Osteocyte (in vitro differentiated cells): Measurements from ENCODE around the gene SWT1. TPM values are rescaled to one million over a fixed set of nuclear protein-coding genes. Genes with fewer than 3 reads are reported as not detected.

Source experiments
- DNase-seq: peaks from one replicate; pipeline ENCODE4 v3.0.0; 2021; ENCODE audit warnings: mixed read lengths; ENCODE audit not compliant: unreplicated experiment; ENCODE audit errors: extremely low spot score
- H3K27ac Mint-ChIP-seq: one replicate; pipeline ENCODE4 v1.8.0; 2021; ENCODE audit warnings: mild to moderate bottlenecking, mixed read lengths; ENCODE audit not compliant: unreplicated experiment
- H3K27me3 Mint-ChIP-seq: one replicate; pipeline ENCODE4 v1.8.0; 2021; ENCODE audit warnings: mixed read lengths; ENCODE audit not compliant: unreplicated experiment
- H3K36me3 Mint-ChIP-seq: one replicate; pipeline ENCODE4 v1.8.0; 2021; ENCODE audit warnings: mixed read lengths; ENCODE audit not compliant: unreplicated experiment
- H3K4me1 Mint-ChIP-seq: one replicate; pipeline ENCODE4 v1.8.0; 2021; ENCODE audit warnings: mixed read lengths; ENCODE audit not compliant: unreplicated experiment
- H3K4me3 Mint-ChIP-seq: one replicate; pipeline ENCODE4 v1.8.0; 2021; ENCODE audit warnings: mild to moderate bottlenecking, moderate library complexity, mixed read lengths; ENCODE audit not compliant: unreplicated experiment
- H3K9me3 Mint-ChIP-seq: one replicate; pipeline ENCODE4 v1.8.0; 2021; ENCODE audit warnings: mixed read lengths; ENCODE audit not compliant: unreplicated experiment
- CTCF ChIP-seq: fragments of 200-600 bp; sonication (generic); IDR thresholded peaks from 2 replicates; pipeline ENCODE4 v1.5.0; 2021; ENCODE audit warnings: antibody characterized with exemption, mild to moderate bottlenecking, moderate library complexity
- total RNA-seq: library from RNA; stranded (reverse); gene quantifications from 2 replicates; pipeline ENCODE4 v1.2.1, GENCODE V29; 2021

SWT1 gene
- total RNA-seq, 1 donor from 2014 or later: 7.6 TPM

GRCh38 chr1:185312361-185313138 is 155.6 kb downstream of the SWT1 start:
- no peak for TF ChIP-seq CTCF
- no peaks in the 10 kb centered on the region for H3K27me3 Mint-ChIP-seq
- H3K4me1 Mint-ChIP-seq: peaks cover 54% of the 10 kb centered on the region
- peak overlapping the region; percentile 95 for H3K4me3 Mint-ChIP-seq
- H3K9me3 Mint-ChIP-seq: no peaks in the 10 kb centered on the region
- peaks cover 15% of the 10 kb centered on the region for H3K36me3 Mint-ChIP-seq
- DNase-seq: no peak
- H3K27ac Mint-ChIP-seq: peak overlapping the region; percentile 97

- Mint-ChIP-seq H3K36me3 (peaks cover 5% of the 10 kb centered on the region), H3K27ac (peak overlapping the region; percentile 97), H3K4me1 (peaks cover 62% of the 10 kb centered on the region), H3K27me3 (no peaks in the 10 kb centered on the region), H3K4me3 (peak overlapping the region; percentile 95), H3K9me3 (no peaks in the 10 kb centered on the region)
- no peak for TF ChIP-seq CTCF
- no peak for DNase-seq
These were observed 157.4 kb downstream of the SWT1 start for GRCh38 chr1:185314411-185314810.

- H3K27ac Mint-ChIP-seq: peak overlapping the region; percentile 97
- H3K36me3 Mint-ChIP-seq: peaks cover 2% of the 10 kb centered on the region
- DNase-seq: no peak
- TF ChIP-seq CTCF: no peak
- no peaks in the 10 kb centered on the region for H3K27me3 Mint-ChIP-seq
- H3K4me1 Mint-ChIP-seq: peaks cover 61% of the 10 kb centered on the region
- peak overlapping the region; percentile 95 for H3K4me3 Mint-ChIP-seq
- no peaks in the 10 kb centered on the region for H3K9me3 Mint-ChIP-seq
These were observed 158.6 kb downstream of the SWT1 start for GRCh38 chr1:185315445-185316071.

GRCh38 chr1:185316163-185317033 is 159.4 kb downstream of the SWT1 start:
- DNase-seq: peak; percentile 96
- Mint-ChIP-seq H3K27me3 (no peaks in the 10 kb centered on the region), H3K9me3 (no peaks in the 10 kb centered on the region), H3K27ac (peak overlapping the region; percentile 97), H3K36me3 (peaks cover 1% of the 10 kb centered on the region), H3K4me3 (peak overlapping the region; percentile 95), H3K4me1 (peaks cover 57% of the 10 kb centered on the region)
- TF ChIP-seq CTCF: peak; percentile 48
